ENCODE results near the gene PDK2. TPM values are rescaled to one million over a fixed set of nuclear protein-coding genes. Genes with fewer than 3 reads are reported as not detected.
A peak's percentile ranks its signal among the peaks of the same experiment; 100 is the strongest.

Gene PDK2
- total RNA-seq, 1 experiment from 2014 or later = 31.9 TPM

DNA sequence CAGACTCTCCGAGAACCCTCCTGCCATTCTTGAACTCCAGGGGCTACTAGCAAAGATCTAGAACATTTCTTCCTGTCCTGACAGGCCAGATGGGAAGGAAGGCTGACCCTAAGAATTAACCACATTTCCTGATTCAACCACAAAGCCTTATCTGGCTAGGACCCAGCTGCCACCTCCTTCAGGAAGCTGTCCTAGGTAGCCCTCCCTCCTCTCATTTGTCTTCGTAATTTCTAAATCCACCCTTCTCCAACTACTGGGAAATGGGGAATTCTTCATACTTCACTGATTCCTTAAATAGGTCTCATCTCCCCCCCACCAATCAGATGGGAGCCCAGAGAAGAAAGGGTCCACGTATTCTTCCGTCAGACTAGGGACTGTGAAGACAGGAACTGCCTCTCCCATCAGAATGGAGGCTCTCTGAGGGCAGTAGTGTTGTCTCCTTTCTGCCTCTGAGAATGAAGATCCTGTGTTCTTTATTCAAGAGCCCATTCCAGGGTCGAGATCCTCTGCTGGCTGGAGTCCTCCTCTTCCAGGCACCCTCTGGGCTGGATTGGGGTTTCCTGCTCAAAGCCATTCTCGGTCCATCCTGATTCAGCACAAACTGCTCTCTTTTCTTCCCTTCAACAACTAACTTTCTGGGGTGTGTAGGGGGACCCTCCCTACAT is 32.7 kb downstream of the PDK2 start:
- Histone ChIP-seq H3F3A (ENCODE audit: low read length, unreplicated experiment) (no peaks in the 10 kb centered on the region), H4K20me1 (ENCODE audit: low read length) (no peaks in the 10 kb centered on the region), H3K4me1 (ENCODE audit: insufficient read depth, low read length) (peaks cover 3% of the 10 kb centered on the region; the same call in 1 of the 2 replicates), H3K9me3 (ENCODE audit: low read length) (no peaks in the 10 kb centered on the region), H3K4me2 (ENCODE audit: low read length) (no peak overlapping the region), H3K9me2 (replicated peaks; ENCODE audit: low read length) (no peaks in the 10 kb centered on the region), H3K27ac (ENCODE audit: low read length) (no peak overlapping the region), H3K36me3 (ENCODE audit: low read depth, low read length) (no peaks in the 10 kb centered on the region), H3K79me2 (ENCODE audit: low read length) (no peaks in the 10 kb centered on the region), H3K27me3 (ENCODE audit: low read length) (peaks cover 17% of the 10 kb centered on the region), H2AFZ (ENCODE audit: low read length) (no peak overlapping the region), H3K9ac (ENCODE audit: low read length) (no peak overlapping the region), H3K4me3 (ENCODE audit: low read length) (no peak overlapping the region)
- CTCF ChIA-PET = no interaction called here
- BruUV-seq (replicated peaks) = no TSS peak
- POLR2A ChIA-PET (ENCODE audit: unreplicated experiment) = no interaction called here
- ATAC-seq = no peak
- TF ChIP-seq EZH2phosphoT487 (IDR thresholded peaks at IDR 0.05; ENCODE audit: borderline replicate concordance, low read length) = no peak
- intact Hi-C loops (cut with micrococcal nuclease) = no loop called here
- peak; percentile 35 for DNase-seq

DNA sequence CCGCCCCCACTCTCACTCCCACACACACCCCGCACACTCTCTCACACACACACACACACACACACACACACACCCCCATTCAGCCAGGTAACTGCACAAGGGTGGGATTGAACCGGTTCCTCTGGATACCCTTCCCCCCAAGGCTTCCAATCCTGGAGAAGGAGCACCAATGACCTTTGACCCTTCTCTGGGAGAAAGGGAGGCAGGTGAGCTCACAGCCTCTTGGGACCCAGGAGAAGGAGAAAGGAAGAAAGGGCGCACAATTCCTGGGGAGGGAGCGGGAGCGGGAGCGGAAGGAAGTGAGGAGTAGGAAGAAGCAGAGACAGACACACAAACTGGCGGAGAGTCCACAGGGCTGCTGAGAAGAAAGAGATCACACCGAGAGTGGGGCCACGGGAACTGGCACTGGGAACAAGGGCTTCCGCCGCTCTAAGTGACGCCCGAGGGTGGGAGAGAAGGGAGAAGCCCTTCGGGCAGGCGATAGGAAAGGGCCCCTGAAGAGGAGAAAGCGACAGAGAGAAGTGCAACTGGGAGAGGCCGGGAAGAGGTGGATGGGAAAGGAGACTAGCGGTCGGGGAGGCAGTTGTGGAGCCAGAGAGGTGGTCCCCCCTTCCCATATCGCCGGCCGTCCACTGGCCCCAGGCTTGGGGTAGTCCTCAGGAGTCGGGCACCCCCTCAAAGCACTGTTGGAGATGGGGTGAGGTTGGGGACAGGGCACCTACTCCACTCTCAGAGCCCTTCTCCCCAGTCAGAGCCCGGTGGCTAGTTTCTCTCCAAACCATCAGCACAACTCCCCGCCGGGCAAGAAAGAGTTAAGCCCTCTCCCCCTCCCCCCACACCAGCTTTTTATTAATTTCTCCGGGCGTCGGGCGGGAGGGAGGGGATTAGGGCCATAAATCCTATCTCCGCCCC is 33.5 kb downstream of the PDK2 start:
- intact Hi-C loops (cut with micrococcal nuclease) = no loop called here
- peaks cover 3% of the 10 kb centered on the region; the same call in 1 of the 2 replicates for H3K4me1 ChIP-seq (ENCODE audit: insufficient read depth, low read length)
- no peak for DNase-seq
- no peaks in the 10 kb centered on the region for H3K79me2 ChIP-seq (ENCODE audit: low read length)
- no peak overlapping the region for H3K4me2 ChIP-seq (ENCODE audit: low read length)
- H3K9me3 ChIP-seq (ENCODE audit: low read length) = no peaks in the 10 kb centered on the region
- no peaks in the 10 kb centered on the region for H3K36me3 ChIP-seq (ENCODE audit: low read depth, low read length)
- POLR2A ChIA-PET (ENCODE audit: unreplicated experiment) = no interaction called here
- TF ChIP-seq, protein P1, sequence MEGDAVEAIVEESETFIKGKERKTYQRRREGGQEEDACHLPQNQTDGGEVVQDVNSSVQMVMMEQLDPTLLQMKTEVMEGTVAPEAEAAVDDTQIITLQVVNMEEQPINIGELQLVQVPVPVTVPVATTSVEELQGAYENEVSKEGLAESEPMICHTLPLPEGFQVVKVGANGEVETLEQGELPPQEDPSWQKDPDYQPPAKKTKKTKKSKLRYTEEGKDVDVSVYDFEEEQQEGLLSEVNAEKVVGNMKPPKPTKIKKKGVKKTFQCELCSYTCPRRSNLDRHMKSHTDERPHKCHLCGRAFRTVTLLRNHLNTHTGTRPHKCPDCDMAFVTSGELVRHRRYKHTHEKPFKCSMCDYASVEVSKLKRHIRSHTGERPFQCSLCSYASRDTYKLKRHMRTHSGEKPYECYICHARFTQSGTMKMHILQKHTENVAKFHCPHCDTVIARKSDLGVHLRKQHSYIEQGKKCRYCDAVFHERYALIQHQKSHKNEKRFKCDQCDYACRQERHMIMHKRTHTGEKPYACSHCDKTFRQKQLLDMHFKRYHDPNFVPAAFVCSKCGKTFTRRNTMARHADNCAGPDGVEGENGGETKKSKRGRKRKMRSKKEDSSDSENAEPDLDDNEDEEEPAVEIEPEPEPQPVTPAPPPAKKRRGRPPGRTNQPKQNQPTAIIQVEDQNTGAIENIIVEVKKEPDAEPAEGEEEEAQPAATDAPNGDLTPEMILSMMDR (conservative IDR thresholded peaks at IDR 0.05; ENCODE audit: low read depth, low read length) = no peak
- TF ChIP-seq EZH2phosphoT487 (IDR thresholded peaks at IDR 0.05; ENCODE audit: borderline replicate concordance, low read length) (no peak), EZH2 (IDR thresholded peaks at IDR 0.05; ENCODE audit: low read length, unreplicated experiment) (no peak)
- no peaks in the 10 kb centered on the region for H3K9me2 ChIP-seq (replicated peaks; ENCODE audit: low read length)
- no peak overlapping the region for H3K9ac ChIP-seq (ENCODE audit: low read length)
- no peak overlapping the region for H2AFZ ChIP-seq (ENCODE audit: low read length)
- H3K27ac ChIP-seq (ENCODE audit: low read length) = no peak overlapping the region
- no peak overlapping the region for H3K4me3 ChIP-seq (ENCODE audit: low read length)
- BruUV-seq (replicated peaks) = no TSS peak
- H3K27me3 ChIP-seq (ENCODE audit: low read length) = peaks cover 17% of the 10 kb centered on the region
- no peak for ATAC-seq
- CTCF ChIA-PET = no interaction called here
- no peaks in the 10 kb centered on the region for H4K20me1 ChIP-seq (ENCODE audit: low read length)
- H3F3A ChIP-seq (ENCODE audit: low read length, unreplicated experiment) = no peaks in the 10 kb centered on the region

DNA sequence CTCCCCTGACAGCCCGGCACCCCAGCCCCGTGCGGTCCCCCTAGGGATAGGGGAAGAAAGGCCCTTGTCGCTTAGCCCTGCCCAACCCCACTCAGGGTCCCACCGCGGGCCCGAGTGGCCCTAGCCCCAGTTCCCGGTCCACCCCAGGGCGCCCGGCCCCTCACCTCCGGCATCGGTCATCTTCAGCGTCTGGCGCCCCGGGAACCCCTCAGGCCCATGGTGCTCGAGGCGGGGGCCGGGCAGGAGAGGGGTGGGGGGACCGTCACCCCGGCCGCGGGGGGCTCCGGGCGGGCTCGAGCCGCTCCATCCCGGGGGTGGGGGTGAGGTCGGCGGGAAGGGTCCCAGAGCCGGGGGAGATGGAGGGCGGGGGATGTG is 34.2 kb downstream of the PDK2 start:
- Histone ChIP-seq H3K9me3 (ENCODE audit: low read length) (no peaks in the 10 kb centered on the region), H3K4me2 (ENCODE audit: low read length) (peak overlapping the region; percentile 81), H2AFZ (ENCODE audit: low read length) (peak overlapping the region; percentile 44; the same call in 1 of the 2 replicates), H3K9ac (ENCODE audit: low read length) (no peak overlapping the region), H3K79me2 (ENCODE audit: low read length) (no peaks in the 10 kb centered on the region), H3K27me3 (ENCODE audit: low read length) (peaks cover 17% of the 10 kb centered on the region), H3K4me3 (ENCODE audit: low read length) (peak overlapping the region; percentile 60), H3F3A (ENCODE audit: low read length, unreplicated experiment) (no peaks in the 10 kb centered on the region), H3K4me1 (ENCODE audit: insufficient read depth, low read length) (peaks cover 3% of the 10 kb centered on the region; the same call in 1 of the 2 replicates), H3K9me2 (replicated peaks; ENCODE audit: low read length) (no peaks in the 10 kb centered on the region), H4K20me1 (ENCODE audit: low read length) (no peaks in the 10 kb centered on the region), H3K36me3 (ENCODE audit: low read depth, low read length) (peaks cover 5% of the 10 kb centered on the region; the same call in 1 of the 2 replicates), H3K27ac (ENCODE audit: low read length) (no peak overlapping the region)
- ChIA-PET POLR2A (ENCODE audit: unreplicated experiment) (interaction anchor here (0.5 kb wide), 1 partner anchor 11 kb away, joined by 3 read pairs; no protein-coding TSS in a partner anchor), CTCF (no interaction called here)
- DNase-seq (no peak), ATAC-seq (no peak)
- intact Hi-C loops (cut with micrococcal nuclease) = no loop called here
- TF ChIP-seq EZH2 (IDR thresholded peaks at IDR 0.05; ENCODE audit: low read length, unreplicated experiment) = no peak
- TF ChIP-seq, protein P1 (conservative IDR thresholded peaks at IDR 0.05; ENCODE audit: low read depth, low read length) = no peak
- TF ChIP-seq EZH2phosphoT487 (IDR thresholded peaks at IDR 0.05; ENCODE audit: borderline replicate concordance, low read length) = no peak
- no TSS peak for BruUV-seq (replicated peaks)
